Nephron progenitor cell (in vitro differentiated cells): ENCODE measurements around the gene TTBK1.
"Not testable (repeated sequence)": the region's sequence is repeated elsewhere in the genome, so short reads cannot be mapped to it uniquely, and the experiment has no call there.

Experiments used
- DNase-seq: peaks from one replicate; pipeline ENCODE4 v3.0.0; 2021
- H3K27ac Mint-ChIP-seq: 2 replicates; pipeline ENCODE4 v1.8.0; 2021; ENCODE audit warnings: mild to moderate bottlenecking, moderate library complexity, mixed read lengths
- H3K27me3 Mint-ChIP-seq: 2 replicates; pipeline ENCODE4 v1.8.0; 2021; ENCODE audit warnings: mild to moderate bottlenecking, low read depth, mixed read lengths; ENCODE audit not compliant: poor library complexity
- H3K36me3 Mint-ChIP-seq: 2 replicates; pipeline ENCODE4 v1.8.0; 2021; ENCODE audit warnings: low read depth, mixed read lengths
- H3K4me1 Mint-ChIP-seq: 2 replicates; pipeline ENCODE4 v1.8.0; 2021; ENCODE audit warnings: mixed read lengths
- H3K4me3 Mint-ChIP-seq: 2 replicates; pipeline ENCODE4 v1.8.0; 2021; ENCODE audit warnings: mild to moderate bottlenecking, moderate library complexity, mixed read lengths
- H3K9me3 Mint-ChIP-seq: 2 replicates; pipeline ENCODE4 v1.8.0; 2021; ENCODE audit warnings: mild to moderate bottlenecking, moderate library complexity, mixed read lengths
- TF ChIP-seq, protein P1 (sequence below): fragments of 200-600 bp; sonication (generic); IDR thresholded peaks from 2 replicates; pipeline ENCODE4 v1.5.0; 2021; ENCODE audit warnings: antibody characterized with exemption

TTBK1 gene

DNA sequence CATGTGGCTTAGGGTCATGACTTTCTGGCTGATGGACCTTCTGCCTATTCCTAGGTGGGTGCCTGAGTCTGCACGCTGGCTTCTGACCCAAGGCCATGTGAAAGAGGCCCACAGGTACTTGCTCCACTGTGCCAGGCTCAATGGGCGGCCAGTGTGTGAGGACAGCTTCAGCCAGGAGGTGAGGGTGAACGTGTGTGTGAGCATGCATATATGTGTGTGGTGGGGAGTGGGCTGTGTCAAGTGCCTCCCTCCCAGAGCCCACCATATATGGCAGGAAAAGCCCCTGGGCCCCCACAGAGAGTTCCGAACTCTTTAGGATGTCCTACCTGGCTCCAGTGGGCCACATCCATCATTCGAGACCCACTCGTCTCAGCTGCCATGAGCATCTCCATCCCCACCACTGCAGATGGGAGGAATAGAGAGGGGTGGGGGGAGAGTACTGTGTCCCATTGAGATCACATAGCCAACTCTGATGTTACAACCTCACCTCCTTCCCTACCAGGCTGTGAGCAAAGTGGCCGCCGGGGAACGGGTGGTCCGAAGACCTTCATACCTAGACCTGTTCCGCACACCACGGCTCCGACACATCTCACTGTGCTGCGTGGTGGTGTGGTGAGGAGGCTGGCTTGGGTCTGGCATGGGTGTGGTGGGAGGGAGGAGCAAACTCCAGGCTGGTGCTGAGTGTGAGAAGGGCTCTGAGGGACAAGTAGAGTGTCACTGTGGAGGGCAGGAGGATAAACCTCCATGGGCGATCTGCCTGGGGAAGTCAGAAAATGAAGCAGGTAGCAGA lies 58.0 kb downstream of the TTBK1 start:
- TF ChIP-seq, protein P1, sequence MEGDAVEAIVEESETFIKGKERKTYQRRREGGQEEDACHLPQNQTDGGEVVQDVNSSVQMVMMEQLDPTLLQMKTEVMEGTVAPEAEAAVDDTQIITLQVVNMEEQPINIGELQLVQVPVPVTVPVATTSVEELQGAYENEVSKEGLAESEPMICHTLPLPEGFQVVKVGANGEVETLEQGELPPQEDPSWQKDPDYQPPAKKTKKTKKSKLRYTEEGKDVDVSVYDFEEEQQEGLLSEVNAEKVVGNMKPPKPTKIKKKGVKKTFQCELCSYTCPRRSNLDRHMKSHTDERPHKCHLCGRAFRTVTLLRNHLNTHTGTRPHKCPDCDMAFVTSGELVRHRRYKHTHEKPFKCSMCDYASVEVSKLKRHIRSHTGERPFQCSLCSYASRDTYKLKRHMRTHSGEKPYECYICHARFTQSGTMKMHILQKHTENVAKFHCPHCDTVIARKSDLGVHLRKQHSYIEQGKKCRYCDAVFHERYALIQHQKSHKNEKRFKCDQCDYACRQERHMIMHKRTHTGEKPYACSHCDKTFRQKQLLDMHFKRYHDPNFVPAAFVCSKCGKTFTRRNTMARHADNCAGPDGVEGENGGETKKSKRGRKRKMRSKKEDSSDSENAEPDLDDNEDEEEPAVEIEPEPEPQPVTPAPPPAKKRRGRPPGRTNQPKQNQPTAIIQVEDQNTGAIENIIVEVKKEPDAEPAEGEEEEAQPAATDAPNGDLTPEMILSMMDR: no peak
- H3K36me3 Mint-ChIP-seq: no peaks in the 10 kb centered on the region
- H3K4me1 Mint-ChIP-seq: peaks cover 11% of the 10 kb centered on the region
- no peak for DNase-seq
- H3K9me3 Mint-ChIP-seq: no peaks in the 10 kb centered on the region
- peaks cover 12% of the 10 kb centered on the region for H3K27me3 Mint-ChIP-seq
- H3K27ac Mint-ChIP-seq: no peak overlapping the region
- H3K4me3 Mint-ChIP-seq: no peak overlapping the region

DNA sequence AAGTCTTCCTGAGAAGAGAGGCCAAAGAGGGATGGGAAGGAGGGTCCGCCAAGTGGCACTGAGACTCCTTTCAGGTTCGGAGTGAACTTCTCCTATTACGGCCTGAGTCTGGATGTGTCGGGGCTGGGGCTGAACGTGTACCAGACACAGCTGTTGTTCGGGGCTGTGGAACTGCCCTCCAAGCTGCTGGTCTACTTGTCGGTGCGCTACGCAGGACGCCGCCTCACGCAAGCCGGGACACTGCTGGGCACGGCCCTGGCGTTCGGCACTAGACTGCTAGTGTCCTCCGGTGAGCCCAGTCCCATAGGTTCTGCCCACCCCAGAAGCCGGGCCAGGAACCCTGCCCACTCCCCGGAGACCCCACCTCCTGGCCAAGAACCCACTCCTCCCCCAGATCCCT lies 58.8 kb downstream of the TTBK1 start:
- TF ChIP-seq, protein P1: no peak
- Mint-ChIP-seq H3K27me3 (peaks cover 9% of the 10 kb centered on the region), H3K27ac (no peak overlapping the region), H3K36me3 (no peaks in the 10 kb centered on the region), H3K9me3 (no peaks in the 10 kb centered on the region), H3K4me1 (peaks cover 16% of the 10 kb centered on the region), H3K4me3 (no peak overlapping the region)
- no peak for DNase-seq

DNA sequence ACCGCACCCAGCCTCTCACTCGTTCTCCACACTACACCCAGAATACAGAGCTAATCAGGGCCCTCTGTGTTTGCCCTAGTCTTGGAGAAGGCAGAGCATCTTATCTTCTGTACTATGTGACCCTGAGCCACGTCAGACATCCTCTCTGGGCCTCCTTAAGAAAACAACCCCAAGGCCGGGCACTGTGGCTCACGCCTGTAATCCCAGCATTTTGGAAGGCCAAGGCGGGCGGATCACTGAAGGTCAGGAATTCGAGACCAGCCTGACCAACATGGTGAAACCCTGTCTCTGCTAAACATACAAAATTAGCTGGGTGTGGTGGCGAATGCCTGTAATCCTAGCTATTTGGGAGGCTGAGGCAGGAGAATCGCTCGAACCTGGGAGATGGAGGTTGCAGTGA lies 59.7 kb downstream of the TTBK1 start:
- DNase-seq, H3K27ac Mint-ChIP-seq, H3K9me3 Mint-ChIP-seq, H3K36me3 Mint-ChIP-seq, H3K4me3 Mint-ChIP-seq, H3K27me3 Mint-ChIP-seq: not testable (repeated sequence)
- H3K4me1 Mint-ChIP-seq: peaks cover 20% of the 10 kb centered on the region

DNA sequence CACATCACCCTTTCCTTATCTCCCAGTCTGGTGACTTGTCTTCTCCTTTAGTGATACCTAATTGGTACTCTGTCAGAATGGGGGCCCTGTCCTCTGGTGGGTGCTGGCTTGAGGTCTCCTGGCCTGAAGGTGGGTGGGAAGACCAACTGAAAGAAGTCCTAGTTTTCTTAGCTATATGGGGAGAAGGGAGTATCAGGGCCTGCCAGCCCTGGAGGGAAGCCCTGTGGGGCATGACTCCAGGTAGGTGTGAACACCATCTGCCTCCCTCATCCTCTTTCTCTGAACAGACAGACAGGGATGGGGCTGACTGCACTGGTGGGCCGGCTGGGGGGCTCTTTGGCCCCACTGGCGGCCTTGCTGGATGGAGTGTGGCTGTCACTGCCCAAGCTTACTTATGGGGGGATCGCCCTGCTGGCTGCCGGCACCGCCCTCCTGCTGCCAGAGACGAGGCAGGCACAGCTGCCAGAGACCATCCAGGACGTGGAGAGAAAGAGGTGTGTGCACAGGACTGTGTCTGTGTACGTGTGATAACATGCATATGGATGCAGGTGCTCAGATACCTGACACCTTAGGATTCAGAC lies 60.6 kb downstream of the TTBK1 start:
- no peak for DNase-seq
- Mint-ChIP-seq H3K27me3 (peaks cover 11% of the 10 kb centered on the region), H3K9me3 (no peaks in the 10 kb centered on the region), H3K4me1 (peaks cover 25% of the 10 kb centered on the region), H3K4me3 (no peak overlapping the region), H3K27ac (no peak overlapping the region), H3K36me3 (no peaks in the 10 kb centered on the region)
- TF ChIP-seq, protein P1: no peak

DNA sequence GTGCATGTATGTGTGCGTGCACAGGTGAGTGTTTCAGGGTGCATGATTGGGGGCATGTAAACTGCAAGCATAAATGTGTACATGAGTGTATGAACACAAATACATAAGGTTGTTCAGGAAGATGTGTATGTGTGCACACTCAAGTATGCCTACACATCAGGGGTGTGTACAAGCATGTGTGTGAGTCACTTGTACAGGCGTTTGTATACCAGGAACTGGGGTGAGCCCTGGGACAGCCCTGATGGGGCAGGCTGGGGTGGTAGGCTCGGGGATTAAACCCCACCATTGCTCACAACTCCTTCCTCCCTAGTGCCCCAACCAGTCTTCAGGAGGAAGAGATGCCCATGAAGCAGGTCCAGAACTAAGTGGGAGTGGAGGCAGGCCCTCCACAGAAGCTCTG lies 61.1 kb downstream of the TTBK1 start:
- TF ChIP-seq, protein P1: no peak
- Mint-ChIP-seq H3K27me3 (peaks cover 13% of the 10 kb centered on the region), H3K4me1 (peaks cover 30% of the 10 kb centered on the region), H3K4me3 (no peak overlapping the region), H3K36me3 (no peaks in the 10 kb centered on the region), H3K9me3 (no peaks in the 10 kb centered on the region), H3K27ac (no peak overlapping the region)
- DNase-seq: no peak

DNA sequence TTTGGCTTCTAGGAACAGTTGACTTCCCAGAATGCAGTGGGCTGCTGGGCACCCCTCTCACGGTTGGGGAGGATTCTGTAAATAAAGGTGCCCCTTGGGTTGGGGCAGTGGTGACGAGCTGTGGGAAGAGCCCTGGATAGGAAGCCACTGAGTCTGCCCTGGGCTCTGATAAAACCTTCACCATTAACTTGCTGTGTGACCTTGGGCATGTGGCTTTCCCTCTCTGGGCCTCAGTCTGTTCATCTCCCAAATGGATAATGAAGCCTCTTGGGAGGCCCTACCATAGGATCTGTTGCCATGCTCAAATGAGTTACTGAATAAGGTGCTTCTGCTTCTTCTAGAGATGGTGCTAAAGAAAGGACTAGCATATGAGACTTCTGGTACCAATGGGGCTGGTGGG lies 61.6 kb downstream of the TTBK1 start:
- no peak for DNase-seq
- Mint-ChIP-seq H3K27me3 (peaks cover 13% of the 10 kb centered on the region), H3K4me1 (peaks cover 29% of the 10 kb centered on the region), H3K36me3 (no peaks in the 10 kb centered on the region), H3K27ac (no peak overlapping the region), H3K4me3 (no peak overlapping the region), H3K9me3 (no peaks in the 10 kb centered on the region)
- TF ChIP-seq, protein P1: no peak
